H9 (cell line): Measurements from ENCODE around the gene CTRL. TPM values are rescaled to one million over a fixed set of nuclear protein-coding genes. Genes with fewer than 3 reads are reported as not detected.

Source experiments
- DNase-seq: peaks from one replicate; pipeline ENCODE4 v3.0.0-alpha.2; 2017
- H2AFZ ChIP-seq: one replicate; pipeline ENCODE4 v1.6.1; 2013; ENCODE audit warnings: mild to moderate bottlenecking, low read length, control low read depth, moderate library complexity
- H2AK5ac ChIP-seq: 2 replicates; pipeline ENCODE4 v1.6.1; 2013; ENCODE audit warnings: low read length, control low read depth, mixed read lengths; ENCODE audit not compliant: insufficient read length
- H2BK120ac ChIP-seq: one replicate; pipeline ENCODE4 v1.6.1; 2013; ENCODE audit warnings: low read depth, mild to moderate bottlenecking, low read length, control low read depth, inconsistent platforms; ENCODE audit not compliant: poor library complexity, severe bottlenecking
- H2BK12ac ChIP-seq: 2 replicates; pipeline ENCODE4 v1.6.1; 2013; ENCODE audit warnings: low read length, control low read depth, mixed read lengths, low read depth; ENCODE audit not compliant: insufficient read length
- H2BK15ac ChIP-seq: 2 replicates; pipeline ENCODE4 v1.6.1; 2013; ENCODE audit warnings: low read depth, low read length, control low read depth
- H2BK20ac ChIP-seq: one replicate; pipeline ENCODE4 v1.6.1; 2013; ENCODE audit warnings: low read depth, mild to moderate bottlenecking, low read length, control low read depth, inconsistent platforms; ENCODE audit not compliant: poor library complexity, severe bottlenecking
- H2BK5ac ChIP-seq: 2 replicates; pipeline ENCODE4 v1.6.1; 2013; ENCODE audit warnings: low read length, control low read depth, mixed read lengths; ENCODE audit not compliant: insufficient read length
- H3K14ac ChIP-seq: 2 replicates; pipeline ENCODE4 v1.6.1; 2013; ENCODE audit warnings: low read length, control low read depth; ENCODE audit not compliant: insufficient read depth
- H3K18ac ChIP-seq: 2 replicates; pipeline ENCODE4 v1.6.1; 2013; ENCODE audit warnings: low read depth, mild to moderate bottlenecking, mixed read lengths, low read length, control low read depth; ENCODE audit not compliant: insufficient read length
- H3K23ac ChIP-seq: 2 replicates; pipeline ENCODE4 v1.6.1; 2013; ENCODE audit warnings: low read length, control low read depth, mixed read lengths, low read depth; ENCODE audit not compliant: insufficient read length
- H3K23me2 ChIP-seq: 2 replicates; pipeline ENCODE4 v1.6.1; 2013; ENCODE audit warnings: low read depth, mild to moderate bottlenecking, mixed read lengths, low read length, control low read depth; ENCODE audit not compliant: insufficient read length, poor library complexity, severe bottlenecking
- H3K27ac ChIP-seq: 2 replicates; pipeline ENCODE4 v1.5.1; 2013; ENCODE audit warnings: low read length, control low read depth, mixed read lengths, low read depth; ENCODE audit not compliant: insufficient read length
- H3K27me3 ChIP-seq: 2 replicates; pipeline ENCODE4 v1.6.1; 2013; ENCODE audit warnings: low read length, control low read depth, inconsistent platforms; ENCODE audit not compliant: insufficient read depth
- H3K4ac ChIP-seq: 2 replicates; pipeline ENCODE4 v1.6.1; 2013; ENCODE audit warnings: low read depth, mild to moderate bottlenecking, control low read depth, inconsistent platforms, low read length, moderate library complexity
- H3K4me1 ChIP-seq: 2 replicates; pipeline ENCODE4 v1.6.1; 2013; ENCODE audit warnings: low read length, control low read depth, inconsistent platforms; ENCODE audit not compliant: insufficient read depth
- H3K4me2 ChIP-seq: 2 replicates; pipeline ENCODE4 v1.6.1; 2013; ENCODE audit warnings: low read length, control low read depth, mixed read lengths; ENCODE audit not compliant: insufficient read length, insufficient read depth
- H3K56ac ChIP-seq: 2 replicates; pipeline ENCODE4 v1.6.1; 2013; ENCODE audit warnings: low read depth, mild to moderate bottlenecking, mixed read lengths, low read length, control low read depth; ENCODE audit not compliant: insufficient read length
- H3K79me1 ChIP-seq: 2 replicates; pipeline ENCODE4 v1.6.1; 2013; ENCODE audit warnings: low read depth, mild to moderate bottlenecking, moderate library complexity, low read length, control low read depth, inconsistent platforms; ENCODE audit not compliant: insufficient read depth, poor library complexity, severe bottlenecking
- H3K79me2 ChIP-seq: 2 replicates; pipeline ENCODE4 v1.6.1; 2013; ENCODE audit warnings: low read length, control low read depth, inconsistent platforms; ENCODE audit not compliant: insufficient read depth
- H3K9ac ChIP-seq: 2 replicates; pipeline ENCODE4 v1.6.1; 2013; ENCODE audit warnings: low read length, control low read depth, mixed read lengths; ENCODE audit not compliant: insufficient read length; ENCODE audit errors: extremely low read depth
- H3K9me3 ChIP-seq: one replicate; pipeline ENCODE4 v1.6.1; 2013; ENCODE audit warnings: low read depth, low read length, inconsistent platforms; ENCODE audit not compliant: control insufficient read depth
- H3T11ph ChIP-seq: one replicate; pipeline ENCODE4 v1.6.1; 2013; ENCODE audit warnings: mild to moderate bottlenecking, low read length, control low read depth, inconsistent platforms
- H4K20me1 ChIP-seq: one replicate; pipeline ENCODE4 v1.6.1; 2013; ENCODE audit not compliant: control insufficient read depth, insufficient read length, insufficient read depth
- H4K5ac ChIP-seq: 2 replicates; pipeline ENCODE4 v1.6.1; 2013; ENCODE audit warnings: low read depth, mild to moderate bottlenecking, mixed read lengths, low read length, control low read depth; ENCODE audit not compliant: insufficient read length
- H4K8ac ChIP-seq: replicated peaks from 2 replicates; pipeline ENCODE4 v1.6.1; 2013; ENCODE audit warnings: low read length, control low read depth, mixed read lengths, low read depth; ENCODE audit not compliant: insufficient read length
- H4K91ac ChIP-seq: 2 replicates; pipeline ENCODE4 v1.6.1; 2013; ENCODE audit warnings: low read depth, mild to moderate bottlenecking, moderate library complexity, mixed read lengths, low read length, control low read depth; ENCODE audit not compliant: insufficient read length
- H3K27ac Mint-ChIP-seq, 3 experiments: 2 replicates in 2 of 3; 3 replicates in 1 of 3; pipeline ENCODE4 v1.8.0; 2020 to 2021; ENCODE audit warnings: mixed read lengths in 3 of 3, mild to moderate bottlenecking in 1 of 3, moderate library complexity in 1 of 3
- H3K27me3 Mint-ChIP-seq: 2 replicates; pipeline ENCODE4 v1.8.0; 2021; ENCODE audit warnings: low read depth, mild to moderate bottlenecking, moderate library complexity, mixed read lengths
- H3K36me3 Mint-ChIP-seq, 3 experiments: 2 replicates in 2 of 3; 3 replicates in 1 of 3; pipeline ENCODE4 v1.8.0; 2020 to 2021; ENCODE audit warnings: low read depth in 3 of 3, mixed read lengths in 3 of 3; ENCODE audit not compliant: insufficient read depth in 1 of 3
- H3K4me1 Mint-ChIP-seq, 2 experiments: 2 replicates each; pipeline ENCODE4 v1.8.0; 2020; ENCODE audit warnings: mixed read lengths in 2 of 2
- H3K4me3 Mint-ChIP-seq, 2 experiments: 2 replicates in 1 of 2; 3 replicates in 1 of 2; pipeline ENCODE4 v1.8.0; 2020 to 2021; ENCODE audit warnings: mild to moderate bottlenecking in 2 of 2, mixed read lengths in 2 of 2, moderate library complexity in 1 of 2
- H3K9me3 Mint-ChIP-seq, 2 experiments: 2 replicates in 1 of 2; 3 replicates in 1 of 2; pipeline ENCODE4 v1.8.0; 2020; ENCODE audit warnings: mild to moderate bottlenecking in 2 of 2, mixed read lengths in 2 of 2, moderate library complexity in 1 of 2
- CTCF ChIP-seq: fragments of 200-600 bp; sonication (generic); conservative IDR thresholded peaks from 3 replicates; pipeline ENCODE4 v1.8.0; 2021; ENCODE audit warnings: antibody characterized with exemption, mild to moderate bottlenecking
- WGBS: extraction: QIAGEN DNeasy Blood & Tissue Kit; methylation state at CpG from one replicate; pipeline ENCODE4 v1.1.7; 2013; ENCODE audit warnings: missing lambda C conversion rate, low lambda C conversion rate, mixed read lengths; ENCODE audit not compliant: insufficient read length; ENCODE audit errors: extremely low coverage; 5-methylcytosine and 5-hydroxymethylcytosine counted together
- total RNA-seq: library from RNA; stranded (reverse); gene quantifications from 2 replicates; pipeline ENCODE4 v1.2.1, GENCODE V29; 2021

CTRL gene
- total RNA-seq, 1 experiment from 2014 or later, result 2.7 TPM

GRCh38 chr16:67946128-67946569, 14.5 kb upstream of the CTRL start:
- WGBS, result no CpG with 5 or more reads among the region's 20 CpGs
- no peaks in the 10 kb centered on the region for H4K20me1 ChIP-seq
- no peak for DNase-seq

More at GRCh38 chr16:67946128-67946569, 14.5 kb upstream of the CTRL start:
- Histone ChIP-seq H3K56ac (no peak overlapping the region), H3K27me3 (no peaks in the 10 kb centered on the region), H4K8ac (no peak overlapping the region), H2BK12ac (no peak overlapping the region), H2BK20ac (no peak overlapping the region), H3K23ac (no peak overlapping the region), H4K91ac (no peak overlapping the region), H3T11ph (no peak overlapping the region), H3K79me2 (no peaks in the 10 kb centered on the region), H3K9ac (no peak overlapping the region), H3K14ac (no peak overlapping the region), H3K18ac (no peak overlapping the region), H2BK120ac (no peak overlapping the region), H3K4me2 (no peak overlapping the region), H3K4ac (no peak overlapping the region), H2AFZ (no peak overlapping the region), H2BK15ac (no peak overlapping the region), H3K9me3 (no peaks in the 10 kb centered on the region), H3K23me2 (no peaks in the 10 kb centered on the region), H3K79me1 (no peaks in the 10 kb centered on the region), H2AK5ac (no peak overlapping the region), H3K4me1 (no peaks in the 10 kb centered on the region), H4K5ac (no peak overlapping the region), H3K27ac (no peak overlapping the region), H2BK5ac (no peak overlapping the region)
- no peak for TF ChIP-seq CTCF
- peaks cover 11 to 64% (median 36%) of the 10 kb centered on the region in 3 experiments; a peak in 5 of 7 replicates for H3K36me3 Mint-ChIP-seq
- H3K27me3 Mint-ChIP-seq, result no peaks in the 10 kb centered on the region
- H3K27ac Mint-ChIP-seq, result no peak overlapping the region
- H3K4me3 Mint-ChIP-seq, result no peak overlapping the region
- H3K9me3 Mint-ChIP-seq, result no peaks in the 10 kb centered on the region
- peaks cover 2 to 15% of the 10 kb centered on the region in 2 experiments; a peak in 2 of 4 replicates for H3K4me1 Mint-ChIP-seq
